CD4-positive, alpha-beta T cell (primary cell): Measurements from ENCODE around the gene CT55. TPM values are rescaled to one million over a fixed set of nuclear protein-coding genes. Genes with fewer than 3 reads are reported as not detected.
"Not testable (repeated sequence)": the region's sequence is repeated elsewhere in the genome, so short reads cannot be mapped to it uniquely, and the experiment has no call there.

ENCODE experiments used
- ATAC-seq: fragments of 200-7000 bp; cut with Tn5 transposase; one replicate; pipeline ENCODE4 v1.10.0; 2022; ENCODE audit warnings: mild to moderate bottlenecking; ENCODE audit not compliant: poor library complexity
- CTCF ChIA-PET: fragments of 350-600 bp; sonication (Branson Sonifier 250); formaldehyde crosslinking; loops from one replicate; lab custom pipeline; 2021; ENCODE audit warnings: antibody characterized with exemption, inconsistent platforms; lab: Charles Lee
- POLR2A ChIA-PET: fragments of 350-600 bp; sonication (Branson Sonifier 250); formaldehyde crosslinking; loops from one replicate; lab custom pipeline; 2021; ENCODE audit warnings: antibody characterized with exemption, inconsistent platforms; lab: Charles Lee
- DNase-seq, 14 experiments: peaks; one replicate each; pipeline ENCODE4 v3.0.0-alpha.2; 2013 to 2020; ENCODE audit warnings: mixed read lengths in 2 of 14
- H3K27ac ChIP-seq, 2 donors: one replicate each; pipeline versions ENCODE4 v1.5.1 to v1.7.0; 2013; ENCODE audit warnings: low read length in 2 of 2, low read depth in 1 of 2, mild to moderate bottlenecking in 1 of 2
- H3K27me3 ChIP-seq, 2 experiments: 1 replicate in 1 of 2; 2 replicates in 1 of 2; pipeline versions ENCODE4 v1.6.1 to v1.7.0; 2013; ENCODE audit warnings: low read length in 2 of 2, control low read depth in 1 of 2, mild to moderate bottlenecking in 1 of 2, moderate library complexity in 1 of 2; ENCODE audit not compliant: insufficient read depth in 2 of 2, control insufficient read depth in 1 of 2
- H3K36me3 ChIP-seq: one replicate; pipeline ENCODE4 v1.6.1; 2013; ENCODE audit warnings: low read length, control low read depth; ENCODE audit not compliant: insufficient read depth
- H3K4me1 ChIP-seq: one replicate; pipeline ENCODE4 v1.6.1; 2013; ENCODE audit warnings: low read length, control low read depth; ENCODE audit not compliant: insufficient read depth
- H3K4me3 ChIP-seq: one replicate; pipeline ENCODE4 v1.5.1; 2013; ENCODE audit warnings: mild to moderate bottlenecking, low read length, moderate library complexity
- H3K9me3 ChIP-seq, 2 experiments: 1 replicate in 1 of 2; 2 replicates in 1 of 2; pipeline versions ENCODE4 v1.6.1 to v1.7.0; 2013; ENCODE audit warnings: low read length in 2 of 2, mild to moderate bottlenecking in 2 of 2, control low read depth in 1 of 2, moderate library complexity in 1 of 2; ENCODE audit not compliant: control insufficient read depth in 1 of 2, insufficient read depth in 1 of 2
- H3K27ac Mint-ChIP-seq: one replicate; pipeline ENCODE4 v1.8.0; 2020; ENCODE audit warnings: mixed read lengths
- H3K27me3 Mint-ChIP-seq: one replicate; pipeline ENCODE4 v1.8.0; 2021; ENCODE audit warnings: mixed read lengths
- H3K36me3 Mint-ChIP-seq: one replicate; pipeline ENCODE4 v1.8.0; 2021; ENCODE audit warnings: low read depth, mixed read lengths
- H3K4me1 Mint-ChIP-seq: one replicate; pipeline ENCODE4 v1.8.0; 2021; ENCODE audit warnings: low read depth, mixed read lengths
- H3K4me3 Mint-ChIP-seq: one replicate; pipeline ENCODE4 v1.8.0; 2020; ENCODE audit warnings: mild to moderate bottlenecking, mixed read lengths
- H3K9me3 Mint-ChIP-seq: one replicate; pipeline ENCODE4 v1.8.0; 2020; ENCODE audit warnings: mixed read lengths
- CTCF ChIP-seq: fragments of 200-600 bp; IDR thresholded peaks from one replicate; pipeline ENCODE4 v1.8.0; 2022; ENCODE audit warnings: antibody characterized with exemption, mild to moderate bottlenecking
- intact Hi-C, 2 experiments: fragments of 100-400 bp; cut with DNase I in 1 of 2; cut with micrococcal nuclease in 1 of 2; formaldehyde crosslinking; loops; one replicate each; pipeline versions ENCODE4 v1.15.1 to v1.9.0; 2023 to 2025; cut with DNase I, micrococcal nuclease
- total RNA-seq, 174 experiments: library from RNA in 2 of 174; stranded (reverse) in 2 of 174; gene quantifications; one replicate each; pipeline ENCODE4 v1.2.3 and lab custom pipeline; 2021 to 2026

Gene CT55
- total RNA-seq, 2 experiments from 2014 or later = not detected

DNA sequence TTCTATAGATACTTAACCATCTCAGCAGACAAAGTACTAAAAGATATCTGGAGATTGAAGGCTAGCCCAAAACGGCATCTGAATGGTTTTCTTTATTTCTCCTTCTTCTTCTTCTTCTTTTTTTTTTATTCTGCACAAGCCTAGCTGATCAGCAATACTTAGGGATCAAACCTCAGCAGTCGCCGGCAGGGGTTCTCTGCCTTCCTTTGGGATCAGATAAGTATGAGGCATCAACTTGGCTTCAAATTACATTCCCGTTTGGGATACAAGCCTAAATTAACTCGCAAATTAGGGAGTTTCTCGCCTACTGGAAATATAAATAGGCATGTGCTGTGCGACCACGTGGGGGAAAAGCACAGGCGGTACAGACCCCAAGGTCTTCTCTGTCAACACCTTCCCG is 730 bp downstream of the CT55 start:
- H3K36me3 ChIP-seq = no peaks in the 10 kb centered on the region
- no peaks in the 10 kb centered on the region for H3K9me3 ChIP-seq
- intact Hi-C loops = no loop called here
- no peak overlapping the region for H3K27ac ChIP-seq
- no peak for DNase-seq
- no peak overlapping the region for H3K4me3 Mint-ChIP-seq
- ChIA-PET CTCF (interaction anchor here (0.8 kb wide), 1 partner anchor 16 kb away, joined by 3 read pairs; no protein-coding TSS in a partner anchor), POLR2A (no interaction called here)
- no peak for TF ChIP-seq CTCF
- no peaks in the 10 kb centered on the region for H3K36me3 Mint-ChIP-seq
- H3K27me3 ChIP-seq = no peaks in the 10 kb centered on the region
- H3K27me3 Mint-ChIP-seq = peaks cover 13% of the 10 kb centered on the region
- no peaks in the 10 kb centered on the region for H3K4me1 ChIP-seq
- no peak overlapping the region for H3K4me3 ChIP-seq
- no peaks in the 10 kb centered on the region for H3K4me1 Mint-ChIP-seq
- no peaks in the 10 kb centered on the region for H3K9me3 Mint-ChIP-seq
- no peak for ATAC-seq
- no peak overlapping the region for H3K27ac Mint-ChIP-seq

DNA sequence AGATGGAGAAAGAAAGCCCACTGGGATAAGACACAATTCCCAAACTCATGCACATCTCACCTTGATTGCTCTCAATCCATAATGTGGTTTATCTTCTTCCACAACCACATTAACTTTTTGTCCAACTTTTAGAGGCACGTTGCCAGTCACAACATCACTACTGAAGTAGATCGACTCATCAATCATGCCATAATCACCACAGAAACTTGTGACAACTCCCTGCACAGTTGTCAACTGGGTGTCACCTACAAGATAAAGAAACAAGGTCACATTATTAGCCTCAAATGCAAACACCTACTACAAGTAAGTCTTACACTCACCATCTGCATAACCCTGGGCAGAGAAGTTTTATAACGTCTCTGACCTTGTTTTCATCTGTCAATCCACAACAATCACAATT is 1.7 kb downstream of the CT55 start:
- H3K4me1 ChIP-seq, DNase-seq, H3K9me3 Mint-ChIP-seq, H3K27ac ChIP-seq, H3K4me3 Mint-ChIP-seq, H3K27ac Mint-ChIP-seq, CTCF ChIA-PET, H3K36me3 ChIP-seq, intact Hi-C loops, H3K9me3 ChIP-seq, ATAC-seq, POLR2A ChIA-PET, H3K27me3 ChIP-seq, H3K36me3 Mint-ChIP-seq, H3K4me1 Mint-ChIP-seq, H3K4me3 ChIP-seq: not testable (repeated sequence)
- H3K27me3 Mint-ChIP-seq = peaks cover 13% of the 10 kb centered on the region

GRCh38 chrX:135168486-135168885 is 2.7 kb downstream of the CT55 start:
- POLR2A ChIA-PET = no interaction called here

DNA sequence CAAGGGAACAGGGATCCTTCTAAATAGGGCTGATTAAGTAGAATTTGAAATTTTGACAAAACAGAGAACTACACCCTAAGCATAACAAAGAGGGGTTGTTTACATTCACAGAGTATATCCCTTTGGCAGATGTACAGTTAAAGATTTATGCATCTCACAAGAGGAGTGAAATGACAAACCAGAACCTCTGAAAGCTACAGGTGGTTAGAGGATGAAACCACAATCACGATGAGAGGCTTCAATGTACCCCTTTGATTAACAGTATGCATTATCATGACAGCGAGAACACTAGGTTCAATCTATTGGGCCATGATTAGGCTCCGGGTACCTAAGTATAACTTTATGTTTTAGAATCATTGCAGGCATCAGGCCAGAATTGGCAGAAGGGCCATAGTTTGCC is 16.5 kb downstream of the CT55 start:
- H3K9me3 ChIP-seq, DNase-seq, H3K27ac ChIP-seq, intact Hi-C loops, H3K4me3 ChIP-seq, POLR2A ChIA-PET, H3K4me3 Mint-ChIP-seq, H3K27me3 ChIP-seq, CTCF ChIA-PET, H3K9me3 Mint-ChIP-seq, H3K4me1 ChIP-seq, ATAC-seq, H3K36me3 Mint-ChIP-seq, H3K27ac Mint-ChIP-seq, H3K36me3 ChIP-seq, H3K4me1 Mint-ChIP-seq: not testable (repeated sequence)
- peaks cover 11% of the 10 kb centered on the region for H3K27me3 Mint-ChIP-seq

More at GRCh38 chrX:135168486-135168885, 2.7 kb downstream of the CT55 start:
- H3K9me3 ChIP-seq = no peaks in the 10 kb centered on the region
- no peak for DNase-seq
- H3K27ac Mint-ChIP-seq = no peak overlapping the region
- H3K9me3 Mint-ChIP-seq = no peaks in the 10 kb centered on the region
- no peak for ATAC-seq
- intact Hi-C loops = no loop called here
- no peaks in the 10 kb centered on the region for H3K36me3 ChIP-seq
- H3K27me3 ChIP-seq = no peaks in the 10 kb centered on the region
- no peak for TF ChIP-seq CTCF
- H3K4me3 Mint-ChIP-seq = no peak overlapping the region
- no peaks in the 10 kb centered on the region for H3K36me3 Mint-ChIP-seq
- H3K27me3 Mint-ChIP-seq = peaks cover 7% of the 10 kb centered on the region
- CTCF ChIA-PET = no interaction called here
- no peaks in the 10 kb centered on the region for H3K4me1 ChIP-seq
- H3K4me1 Mint-ChIP-seq = no peaks in the 10 kb centered on the region
- H3K4me3 ChIP-seq = no peak overlapping the region
- H3K27ac ChIP-seq = no peak overlapping the region

- H3K27me3 Mint-ChIP-seq, CTCF ChIA-PET, H3K9me3 Mint-ChIP-seq, intact Hi-C loops, ATAC-seq, H3K9me3 ChIP-seq, H3K27ac Mint-ChIP-seq, H3K36me3 ChIP-seq, H3K27ac ChIP-seq, H3K4me3 ChIP-seq, H3K4me1 Mint-ChIP-seq, H3K36me3 Mint-ChIP-seq, H3K4me3 Mint-ChIP-seq, DNase-seq, H3K4me1 ChIP-seq, POLR2A ChIA-PET, H3K27me3 ChIP-seq: not testable (repeated sequence)
Observed at GRCh38 chrX:135126145-135126544, 45.1 kb downstream of the CT55 start.

GRCh38 chrX:135120056-135120576 is 51.1 kb downstream of the CT55 start, which contains the start of gene ETDB:
Gene ETDB (minus strand): TSS chrX:135120526. CDS start chrX:135119261, 1,265 bp downstream.
- H3K4me1 Mint-ChIP-seq, H3K36me3 ChIP-seq, DNase-seq, H3K27ac ChIP-seq, H3K27me3 Mint-ChIP-seq, intact Hi-C loops, POLR2A ChIA-PET, H3K9me3 Mint-ChIP-seq, H3K36me3 Mint-ChIP-seq, ATAC-seq, H3K4me1 ChIP-seq, H3K4me3 Mint-ChIP-seq, H3K27me3 ChIP-seq, H3K9me3 ChIP-seq, CTCF ChIA-PET, H3K27ac Mint-ChIP-seq, H3K4me3 ChIP-seq: not testable (repeated sequence)
